GM12891 (cell line): ENCODE measurements around the gene ASZ1. TPM values are rescaled to one million over a fixed set of nuclear protein-coding genes. Genes with fewer than 3 reads are reported as not detected.
"Not testable (repeated sequence)": the region's sequence is repeated elsewhere in the genome, so short reads cannot be mapped to it uniquely, and the experiment has no call there.

Source experiments
- DNase-seq: peaks from one replicate; pipeline ENCODE4 v3.0.0; 2011; ENCODE audit warnings: low spot score; ENCODE audit not compliant: insufficient read length
- FAIRE-seq: peaks from 2 replicates; lab custom pipeline; 2011; peaks lifted over from hg19 to GRCh38; lab: Jason Lieb, UNC
- PAX5 ChIP-seq: IDR thresholded peaks from 2 replicates; pipeline ENCODE4 v1.6.1; 2011; ENCODE audit warnings: low read length, moderate library complexity, mild to moderate bottlenecking; ENCODE audit not compliant: insufficient read depth, severe bottlenecking
- POLR2A ChIP-seq: IDR thresholded peaks from 2 replicates; pipeline ENCODE4 v1.6.1; 2011; ENCODE audit warnings: low read depth, low read length, control low read depth
- POLR2AphosphoS5 ChIP-seq: IDR thresholded peaks from 2 replicates; pipeline ENCODE4 v1.6.1; 2011; ENCODE audit warnings: low read depth, low read length, control low read depth
- POU2F2 ChIP-seq: IDR thresholded peaks from 2 replicates; pipeline ENCODE4 v1.6.1; 2011; ENCODE audit warnings: low read depth, mild to moderate bottlenecking, control low read depth, low read length, moderate library complexity
- SPI1 ChIP-seq: IDR thresholded peaks from 2 replicates; pipeline ENCODE4 v1.6.1; 2011; ENCODE audit warnings: low read depth, low read length, control low read depth
- TAF1 ChIP-seq: IDR thresholded peaks from 2 replicates; pipeline ENCODE4 v1.6.1; 2011; ENCODE audit warnings: low read depth, low read length, control low read depth
- polyA plus RNA-seq: library from polyadenylated mRNA; unstranded; fragments of >200 nt; gene quantifications from one replicate; pipeline ENCODE4 v1.2.1, GENCODE V29; 2012; ENCODE audit warnings: low read depth, missing spikeins, inconsistent platforms; ENCODE audit not compliant: missing spikeins

Gene ASZ1
- not detected for polyA plus RNA-seq

DNA sequence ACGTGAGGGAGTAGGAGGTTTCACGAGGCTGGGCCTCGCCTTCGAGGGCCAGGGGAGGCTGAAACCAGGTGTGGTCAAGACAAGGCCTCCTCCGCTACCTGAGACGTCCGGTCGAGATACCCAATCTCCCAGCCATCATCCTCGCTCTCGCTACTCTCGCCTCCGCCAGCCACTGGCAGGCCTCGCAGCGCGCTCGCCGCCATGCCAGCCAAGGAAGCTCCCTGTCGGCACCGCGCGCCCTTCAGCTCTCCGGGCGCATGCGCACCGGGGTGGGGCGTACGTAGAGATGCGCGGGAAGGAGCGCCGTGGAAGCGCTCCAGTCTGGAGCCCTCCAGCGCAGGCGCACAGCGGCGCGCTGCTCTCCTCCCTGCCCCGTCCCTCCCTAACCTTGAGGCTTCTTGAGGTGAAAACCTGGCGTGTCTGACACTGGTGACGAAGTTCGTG lies at the start of gene ASZ1:
TSS of gene ASZ1 (minus strand) at position 236 of the 444 bp plus-strand sequence. CDS start at position 203, 33 bp downstream.
- FAIRE-seq = no peak
- TF ChIP-seq POLR2A (no peak), SPI1 (no peak), POU2F2 (no peak), PAX5 (no peak), TAF1 (no peak), POLR2AphosphoS5 (no peak)
- DNase-seq = no peak

DNA sequence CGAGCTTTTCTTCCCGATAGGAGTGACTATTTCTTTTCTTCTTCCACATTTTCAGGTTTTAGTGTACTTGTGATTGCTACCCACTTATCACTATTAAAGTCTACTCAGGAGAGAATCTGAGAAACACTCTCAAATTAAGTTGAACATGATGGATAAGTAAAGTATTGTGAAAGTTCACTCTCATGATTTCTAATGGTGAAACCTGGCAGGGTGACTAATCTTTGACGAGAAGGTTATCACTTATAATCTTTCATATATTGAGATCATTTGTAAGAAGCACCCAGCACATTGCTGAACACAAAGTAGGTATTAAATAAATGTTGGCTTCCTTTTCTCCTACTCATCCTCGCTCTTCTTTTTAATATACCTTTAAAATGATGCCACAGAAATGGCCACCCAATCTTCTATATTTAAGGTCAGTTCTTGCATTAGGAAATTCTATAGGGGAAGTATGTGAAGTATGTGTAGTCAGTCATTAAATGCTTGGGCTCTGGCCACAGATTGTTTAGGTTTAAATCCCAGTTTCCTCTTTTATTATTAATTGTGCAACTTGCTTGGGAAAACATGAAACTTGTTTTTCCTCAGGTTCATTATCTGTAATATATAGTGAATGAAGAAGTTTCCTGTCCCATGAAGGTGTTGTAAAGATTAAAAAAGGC lies 49.4 kb upstream of the ASZ1 start:
- no peak for TF ChIP-seq POLR2A
- no peak for TF ChIP-seq POU2F2
- no peak for TF ChIP-seq TAF1
- no peak for TF ChIP-seq PAX5
- no peak for TF ChIP-seq POLR2AphosphoS5
- no peak for TF ChIP-seq SPI1
- FAIRE-seq (no peak), DNase-seq (no peak)

DNA sequence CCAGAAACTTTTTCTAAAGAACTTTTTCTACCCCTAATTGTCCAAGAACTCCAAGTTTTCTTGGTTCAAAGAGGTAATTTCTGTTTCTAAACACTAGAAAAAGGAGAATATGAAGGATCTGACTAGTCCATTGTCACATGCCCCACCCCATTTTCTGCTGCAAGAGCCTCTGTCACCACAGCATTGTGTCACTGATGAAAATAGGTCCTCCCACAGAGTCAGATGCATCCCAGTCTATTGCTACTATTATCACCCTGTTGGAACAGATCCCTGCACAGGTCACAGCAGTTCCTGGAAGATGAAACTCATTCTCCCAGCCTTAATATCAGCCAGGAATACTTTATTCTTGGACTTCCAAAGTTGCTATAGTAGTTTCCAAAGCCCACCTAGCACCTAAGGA lies 45.0 kb upstream of the ASZ1 start:
- DNase-seq (no peak), FAIRE-seq (no peak)
- TF ChIP-seq SPI1 (no peak), POLR2AphosphoS5 (no peak), POLR2A (no peak), POU2F2 (no peak), PAX5 (no peak), TAF1 (no peak)

DNA sequence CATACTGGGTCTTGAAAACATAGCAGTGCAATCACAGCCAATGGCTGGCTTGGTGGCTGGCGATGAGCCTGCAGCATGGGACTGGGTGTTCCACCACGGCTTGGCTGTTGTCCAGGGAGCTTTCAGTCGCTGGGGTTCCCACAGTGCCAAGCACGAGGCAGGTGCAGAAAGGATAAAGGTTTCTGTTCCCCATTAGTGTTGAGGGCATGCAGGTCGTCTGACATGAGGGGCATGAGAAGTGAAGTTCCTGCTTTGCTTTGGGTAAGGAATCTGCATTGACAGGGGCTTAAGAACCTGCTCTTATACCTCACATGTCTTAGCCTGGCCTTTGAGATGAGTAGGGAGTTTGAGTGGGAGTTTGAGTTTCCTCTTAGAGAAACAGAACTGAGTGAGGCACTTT lies 43.5 kb upstream of the ASZ1 start:
- FAIRE-seq = no peak
- DNase-seq = no peak
- TF ChIP-seq POLR2A = no peak
- no peak for TF ChIP-seq TAF1
- TF ChIP-seq SPI1 = peak; percentile 43; the same call in 1 of the 2 replicates

- DNase-seq (no peak), FAIRE-seq (no peak)
- TF ChIP-seq POLR2AphosphoS5 = no peak
- no peak for TF ChIP-seq PAX5
- TF ChIP-seq TAF1 = no peak
- no peak for TF ChIP-seq SPI1
- no peak for TF ChIP-seq POU2F2
- no peak for TF ChIP-seq POLR2A
These were observed 40.9 kb upstream of the ASZ1 start for GRCh38 chr7:117468174-117468573.

DNA sequence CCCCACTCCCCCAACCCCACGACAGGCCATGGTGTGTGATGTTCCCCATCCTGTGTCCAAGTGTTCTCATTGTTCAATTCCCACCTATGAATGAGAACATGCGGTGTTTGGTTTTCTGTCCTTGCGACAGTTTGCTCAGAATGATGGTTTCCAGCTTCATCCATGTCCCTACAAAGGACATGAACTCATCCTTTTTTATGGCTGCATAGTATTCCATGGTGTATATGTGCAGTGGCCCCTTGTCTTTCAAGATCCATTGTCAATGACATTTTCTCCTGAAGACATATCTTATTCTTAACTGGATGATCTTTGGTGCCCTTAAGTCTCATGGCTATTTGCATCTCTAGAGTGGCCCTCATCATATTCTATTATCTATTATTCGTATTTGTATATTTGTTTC lies 33.5 kb upstream of the ASZ1 start:
- not testable (repeated sequence) for FAIRE-seq, DNase-seq

- DNase-seq (no peak), FAIRE-seq (no peak)
- no peak for TF ChIP-seq POLR2AphosphoS5
- no peak for TF ChIP-seq POLR2A
- TF ChIP-seq POU2F2 = no peak
- TF ChIP-seq SPI1 = no peak
- TF ChIP-seq TAF1 = no peak
- no peak for TF ChIP-seq PAX5
These were observed 32.4 kb upstream of the ASZ1 start for GRCh38 chr7:117459735-117460134.

GRCh38 chr7:117458977-117459583 lies 31.8 kb upstream of the ASZ1 start:
- TF ChIP-seq POLR2A (no peak), SPI1 (no peak), POU2F2 (no peak), PAX5 (no peak), TAF1 (no peak)
- no peak for DNase-seq
- FAIRE-seq = no peak

DNA sequence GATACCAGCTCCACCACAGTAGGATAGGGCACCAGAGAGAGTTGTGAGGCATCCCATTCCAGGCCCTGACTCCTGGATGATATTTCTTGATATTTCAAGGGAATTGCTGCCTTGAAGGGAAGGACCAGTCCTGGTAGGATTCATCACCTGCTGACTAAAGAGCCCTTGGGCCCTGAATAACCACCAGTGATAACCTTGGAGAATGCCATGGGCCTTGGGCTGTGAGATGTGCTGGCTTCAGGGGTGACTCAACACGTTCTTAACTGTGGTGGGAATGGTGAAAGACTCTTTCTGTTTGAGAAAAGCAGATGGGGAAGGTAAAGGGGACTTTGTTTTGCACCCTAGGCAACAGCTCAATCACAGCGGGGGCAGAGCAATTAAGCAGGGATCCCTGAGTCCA lies 21.4 kb upstream of the ASZ1 start:
- TF ChIP-seq POU2F2 (no peak), POLR2A (no peak), PAX5 (no peak), TAF1 (no peak), SPI1 (no peak), POLR2AphosphoS5 (no peak)
- FAIRE-seq (no peak), DNase-seq (no peak)

DNA sequence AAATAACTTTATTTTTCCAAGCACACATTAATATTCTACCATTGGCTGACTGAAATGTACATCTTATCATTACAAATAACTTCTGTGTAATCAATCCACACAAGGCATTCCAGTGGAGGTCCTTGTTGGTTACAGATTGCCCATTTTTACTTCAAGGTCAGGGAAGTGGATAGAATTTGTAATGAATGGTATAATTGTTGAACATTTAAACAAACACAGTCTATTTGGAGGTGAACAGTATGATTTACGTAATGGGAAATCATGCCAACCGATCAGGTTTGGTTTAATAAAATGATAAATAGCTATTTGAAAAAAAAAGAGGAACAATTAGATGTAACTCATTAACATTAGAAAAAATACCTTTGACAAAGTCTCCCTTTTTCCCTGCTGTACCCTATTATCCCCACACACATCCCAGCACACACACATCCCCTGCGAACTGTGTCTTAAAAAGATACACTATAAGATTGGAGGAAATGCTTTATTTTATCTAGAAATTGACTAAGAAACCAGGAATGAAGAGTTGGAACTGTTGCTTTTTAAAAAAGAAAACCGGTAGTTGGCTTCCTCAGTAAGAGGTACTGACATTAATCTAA lies 19.0 kb upstream of the ASZ1 start:
- no peak for FAIRE-seq
- DNase-seq = no peak
- TF ChIP-seq POU2F2 (no peak), SPI1 (no peak), TAF1 (no peak), PAX5 (no peak), POLR2A (no peak), POLR2AphosphoS5 (no peak)
